ENCODE data around the gene FNDC8. TPM values are rescaled to one million over a fixed set of nuclear protein-coding genes. Genes with fewer than 3 reads are reported as not detected.
"Not testable (repeated sequence)": the region's sequence is repeated elsewhere in the genome, so short reads cannot be mapped to it uniquely, and the experiment has no call there.

Gene FNDC8
- total RNA-seq, 1 experiment from 2014 or later = not detected

GRCh38 chr17:35088881-35089585 lies 32.4 kb upstream of the FNDC8 start:
- DNase-seq = peak; percentile 55 to 84
- H2AFZ ChIP-seq = peak overlapping the region; percentile 91
- CTCF ChIA-PET = interaction anchor here (0.7 kb wide), 1 partner anchor 10 kb away, joined by 5 read pairs; no protein-coding TSS in a partner anchor

GRCh38 chr17:35089586-35090296 lies 31.7 kb upstream of the FNDC8 start:
- DNase-seq = no peak
- POLR2A ChIA-PET (ENCODE audit: unreplicated experiment) = interaction anchor here (0.6 to 0.8 kb wide), 2 partner anchors 368 to 505 kb away, joined by 5 to 7 read pairs; no protein-coding TSS in a partner anchor
- CTCF ChIA-PET = interaction anchor here (0.7 kb wide), 1 partner anchor 11 kb away, joined by 5 read pairs; no protein-coding TSS in a partner anchor
- Histone ChIP-seq H3K36me3 (ENCODE audit: low read depth) (no peaks in the 10 kb centered on the region), H3K27ac (no peak overlapping the region), H3K9me2 (ENCODE audit: insufficient read depth) (no peaks in the 10 kb centered on the region), H3K4me1 (replicated peaks; ENCODE audit: insufficient read depth) (peaks cover 35% of the 10 kb centered on the region), H3F3A (ENCODE audit: insufficient read depth, low read depth) (peaks cover 29% of the 10 kb centered on the region), H3K9me3 (ENCODE audit: insufficient read depth, low read depth) (no peaks in the 10 kb centered on the region; the same call in 1 of the 2 replicates), H3K4me2 (peak overlapping the region; percentile 79), H3K27me3 (ENCODE audit: insufficient read depth, low read depth) (no peaks in the 10 kb centered on the region), H3K4me3 (peak overlapping the region; percentile 42; the same call in 1 of the 2 replicates), H3K79me2 (ENCODE audit: low read depth) (peaks cover 32% of the 10 kb centered on the region), H2AFZ (peak overlapping the region; percentile 91), H4K20me1 (ENCODE audit: insufficient read depth) (no peaks in the 10 kb centered on the region)
- TSS peak; percentile 16 for BruUV-seq (replicated peaks)
- intact Hi-C loops (cut with micrococcal nuclease; ENCODE audit: unreplicated experiment) = loop anchor here (1.0 to 5.0 kb wide), 5 partner anchors 26 to 153 kb away; partner anchors contain the start of genes LIG3, RFFL and SLFN5
- TF ChIP-seq, protein P1, sequence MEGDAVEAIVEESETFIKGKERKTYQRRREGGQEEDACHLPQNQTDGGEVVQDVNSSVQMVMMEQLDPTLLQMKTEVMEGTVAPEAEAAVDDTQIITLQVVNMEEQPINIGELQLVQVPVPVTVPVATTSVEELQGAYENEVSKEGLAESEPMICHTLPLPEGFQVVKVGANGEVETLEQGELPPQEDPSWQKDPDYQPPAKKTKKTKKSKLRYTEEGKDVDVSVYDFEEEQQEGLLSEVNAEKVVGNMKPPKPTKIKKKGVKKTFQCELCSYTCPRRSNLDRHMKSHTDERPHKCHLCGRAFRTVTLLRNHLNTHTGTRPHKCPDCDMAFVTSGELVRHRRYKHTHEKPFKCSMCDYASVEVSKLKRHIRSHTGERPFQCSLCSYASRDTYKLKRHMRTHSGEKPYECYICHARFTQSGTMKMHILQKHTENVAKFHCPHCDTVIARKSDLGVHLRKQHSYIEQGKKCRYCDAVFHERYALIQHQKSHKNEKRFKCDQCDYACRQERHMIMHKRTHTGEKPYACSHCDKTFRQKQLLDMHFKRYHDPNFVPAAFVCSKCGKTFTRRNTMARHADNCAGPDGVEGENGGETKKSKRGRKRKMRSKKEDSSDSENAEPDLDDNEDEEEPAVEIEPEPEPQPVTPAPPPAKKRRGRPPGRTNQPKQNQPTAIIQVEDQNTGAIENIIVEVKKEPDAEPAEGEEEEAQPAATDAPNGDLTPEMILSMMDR (conservative IDR thresholded peaks at IDR 0.05) = peak; percentile 74
- no peak for TF ChIP-seq EZH2 (IDR thresholded peaks at IDR 0.05; ENCODE audit: low read depth)

More at GRCh38 chr17:35088881-35089585, 32.4 kb upstream of the FNDC8 start:
- Histone ChIP-seq H3K27me3 (ENCODE audit: insufficient read depth, low read depth) (no peaks in the 10 kb centered on the region), H4K20me1 (ENCODE audit: insufficient read depth) (no peaks in the 10 kb centered on the region), H3K79me2 (ENCODE audit: low read depth) (peaks cover 38% of the 10 kb centered on the region), H3K9me3 (ENCODE audit: insufficient read depth, low read depth) (no peaks in the 10 kb centered on the region; the same call in 1 of the 2 replicates), H3F3A (ENCODE audit: insufficient read depth, low read depth) (peaks cover 22% of the 10 kb centered on the region), H3K4me3 (peak overlapping the region; percentile 80), H3K4me1 (replicated peaks; ENCODE audit: insufficient read depth) (peaks cover 42% of the 10 kb centered on the region), H3K36me3 (ENCODE audit: low read depth) (no peaks in the 10 kb centered on the region), H3K4me2 (peak overlapping the region; percentile 89), H3K27ac (peak overlapping the region; percentile 78), H3K9me2 (ENCODE audit: insufficient read depth) (no peaks in the 10 kb centered on the region)
- intact Hi-C loops (cut with micrococcal nuclease; ENCODE audit: unreplicated experiment) = loop anchor here (1.0 to 5.0 kb wide), 5 partner anchors 26 to 153 kb away; partner anchors contain the start of genes LIG3, RFFL and SLFN5
- POLR2A ChIA-PET (ENCODE audit: unreplicated experiment) = interaction anchor here (0.6 kb wide), 1 partner anchor 368 kb away, joined by 5 read pairs; no protein-coding TSS in a partner anchor
- BruUV-seq (replicated peaks) = no TSS peak
- TF ChIP-seq, protein P1 (conservative IDR thresholded peaks at IDR 0.05) = no peak; the same call in 1 of the 2 replicates
- TF ChIP-seq EZH2 (IDR thresholded peaks at IDR 0.05; ENCODE audit: low read depth) = no peak

GRCh38 chr17:35090707-35091106 lies 30.7 kb upstream of the FNDC8 start:
- Histone ChIP-seq H3K79me2 (ENCODE audit: low read depth) (peaks cover 27% of the 10 kb centered on the region), H3K4me1 (replicated peaks; ENCODE audit: insufficient read depth) (peaks cover 26% of the 10 kb centered on the region)

More at GRCh38 chr17:35090707-35091106, 30.7 kb upstream of the FNDC8 start:
- H3F3A ChIP-seq (ENCODE audit: insufficient read depth, low read depth) = peaks cover 27% of the 10 kb centered on the region
- H3K36me3 ChIP-seq (ENCODE audit: low read depth); H3K27me3 ChIP-seq (ENCODE audit: insufficient read depth, low read depth); H2AFZ ChIP-seq; H3K9me3 ChIP-seq (ENCODE audit: insufficient read depth, low read depth); H3K4me2 ChIP-seq; H3K4me3 ChIP-seq; CTCF ChIA-PET; POLR2A ChIA-PET (ENCODE audit: unreplicated experiment); DNase-seq; H4K20me1 ChIP-seq (ENCODE audit: insufficient read depth); H3K9me2 ChIP-seq (ENCODE audit: insufficient read depth); BruUV-seq (replicated peaks); H3K27ac ChIP-seq; intact Hi-C loops (cut with micrococcal nuclease; ENCODE audit: unreplicated experiment): not testable (repeated sequence)
